Stimulated activated naive CD4-positive, alpha-beta T cell treated with Interleukin-2 at 50 U/mL for 16 hours (primary cell): ENCODE results near the gene SCGB3A2.
"Not testable (repeated sequence)": the region's sequence is repeated elsewhere in the genome, so short reads cannot be mapped to it uniquely, and the experiment has no call there.

Experiments used
- DNase-seq: peaks from one replicate; lab custom pipeline; 2025; lab: John Stamatoyannopoulos, UW

Gene SCGB3A2

GRCh38 chr5:147863454-147864158 is 14.9 kb upstream of the SCGB3A2 start:
- no peak for DNase-seq

DNA sequence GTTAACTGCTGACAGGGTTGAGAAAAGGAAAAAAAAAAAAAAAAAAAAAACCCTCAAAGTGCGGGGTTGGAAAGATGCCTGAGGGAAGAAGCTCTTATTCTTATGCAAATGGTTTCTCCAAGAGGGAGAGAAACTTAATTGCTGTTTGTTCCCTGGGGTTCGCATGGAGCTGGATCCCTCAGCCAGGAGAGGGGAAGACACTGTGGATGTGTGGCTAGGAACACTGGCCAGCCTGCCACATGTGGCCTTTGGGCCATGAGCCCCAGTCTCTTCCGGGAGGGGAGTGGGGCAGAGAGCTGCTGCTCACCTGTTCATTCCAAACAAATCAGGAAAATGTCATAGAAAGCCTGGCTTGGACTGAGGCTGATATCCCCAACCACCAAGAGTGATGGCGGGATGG is 9.4 kb upstream of the SCGB3A2 start:
- no peak for DNase-seq

- DNase-seq = not testable (repeated sequence)
Observed at GRCh38 chr5:147869892-147870291, 8.6 kb upstream of the SCGB3A2 start.

GRCh38 chr5:147871980-147872549 is 6.4 kb upstream of the SCGB3A2 start:
- DNase-seq = not testable (repeated sequence)

- not testable (repeated sequence) for DNase-seq
Observed at GRCh38 chr5:147872744-147873435, 5.6 kb upstream of the SCGB3A2 start.

DNA sequence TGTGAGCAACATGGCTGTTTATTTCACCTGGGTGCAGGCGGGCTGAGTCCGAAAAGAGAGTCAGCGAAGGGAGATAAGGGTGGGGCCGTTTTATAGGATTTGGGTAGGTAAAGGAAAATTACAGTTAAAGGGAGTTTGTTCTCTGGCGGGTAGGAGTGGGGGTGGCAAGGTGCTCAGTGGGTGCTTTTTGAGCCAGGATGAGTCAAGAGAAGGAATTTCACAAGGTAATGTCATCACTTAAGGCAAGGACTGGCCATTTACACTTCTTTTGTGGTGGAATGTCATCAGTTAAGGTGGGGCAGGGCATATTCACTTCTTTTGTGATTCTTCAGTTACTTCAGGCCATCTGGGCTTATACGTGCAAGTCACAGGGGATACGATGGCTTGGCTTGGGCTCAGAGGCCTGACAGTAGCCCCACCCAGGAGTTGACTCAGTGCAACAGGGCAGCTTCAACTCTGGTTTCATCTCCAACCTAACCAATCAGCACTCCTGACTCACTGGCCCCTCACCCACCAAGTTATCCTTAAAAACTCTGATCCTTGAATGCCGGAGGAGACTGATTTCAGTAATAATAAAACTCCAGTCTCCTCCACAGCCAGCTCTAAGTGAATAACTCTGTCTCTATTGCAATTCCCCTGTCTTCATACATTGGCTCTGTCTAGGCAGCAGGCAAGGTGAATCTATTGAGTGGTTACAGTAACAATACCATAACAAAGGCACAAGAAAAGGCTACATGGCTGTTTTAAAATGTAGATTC is 4.2 kb upstream of the SCGB3A2 start:
- DNase-seq = not testable (repeated sequence)

DNA sequence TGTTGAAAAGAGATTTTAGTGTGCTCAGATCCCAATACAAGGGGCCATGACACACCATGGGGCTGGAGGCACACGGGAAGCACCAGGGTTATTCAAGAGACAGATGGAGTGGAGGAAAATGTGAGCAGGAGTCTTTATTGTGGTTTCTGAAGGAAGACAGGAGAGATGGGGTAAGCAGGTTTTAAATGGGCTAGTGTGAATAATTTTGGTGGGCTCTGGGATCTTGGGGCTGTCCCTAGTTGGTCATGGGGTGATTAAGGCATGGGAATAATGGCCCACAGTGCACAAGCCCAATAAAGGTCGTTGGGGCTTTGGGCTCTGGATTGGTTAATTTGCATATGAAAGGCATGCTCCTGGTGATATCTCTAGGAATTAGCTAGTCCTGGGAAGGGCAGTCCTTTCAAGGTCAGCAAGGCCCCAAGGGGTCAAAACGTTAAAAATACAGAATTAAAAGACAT is 3.6 kb upstream of the SCGB3A2 start:
- no peak for DNase-seq

DNA sequence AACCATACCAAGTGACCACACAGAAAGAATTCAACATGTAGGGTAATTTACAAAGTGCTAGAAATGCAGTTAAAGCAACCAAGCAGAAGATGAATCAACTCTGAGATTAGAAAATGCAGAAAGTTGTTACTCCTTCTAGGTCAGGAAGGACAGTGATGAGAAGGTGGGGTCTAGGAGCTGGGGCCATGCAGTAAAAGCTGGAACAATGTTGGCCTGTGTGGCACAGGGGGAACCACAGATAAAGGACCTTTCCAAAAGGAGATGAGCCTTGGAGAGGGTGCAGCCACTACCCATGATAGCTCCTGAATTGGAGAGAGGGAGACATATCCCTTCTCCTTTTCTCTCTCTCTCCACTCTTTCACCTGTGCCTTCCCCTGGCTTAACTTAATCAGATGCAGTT is 2.4 kb upstream of the SCGB3A2 start:
- no peak for DNase-seq

DNA sequence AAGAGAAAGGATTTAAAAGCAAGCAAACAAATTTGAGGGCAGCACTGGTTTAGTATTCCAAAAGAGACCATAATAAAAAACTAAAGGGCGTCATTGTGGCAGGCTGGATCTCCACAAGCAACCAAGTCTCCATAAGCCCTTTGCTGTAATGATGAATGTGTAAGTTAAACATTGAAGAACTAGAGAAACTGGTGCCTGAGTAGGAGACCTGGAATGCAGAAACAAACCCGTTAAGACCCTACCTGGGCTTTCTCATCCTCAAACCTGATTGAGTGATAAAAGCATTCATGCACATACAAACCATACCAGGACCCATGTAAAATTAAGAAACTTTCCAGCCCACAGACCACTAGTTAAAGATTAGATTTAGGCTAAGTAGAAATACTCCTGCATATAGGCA is 1.9 kb upstream of the SCGB3A2 start:
- DNase-seq = no peak

- DNase-seq = no peak
Observed at GRCh38 chr5:147879784-147880183, 1.3 kb downstream of the SCGB3A2 start.

GRCh38 chr5:147880487-147880886 is 2.0 kb downstream of the SCGB3A2 start:
- DNase-seq = no peak

DNA sequence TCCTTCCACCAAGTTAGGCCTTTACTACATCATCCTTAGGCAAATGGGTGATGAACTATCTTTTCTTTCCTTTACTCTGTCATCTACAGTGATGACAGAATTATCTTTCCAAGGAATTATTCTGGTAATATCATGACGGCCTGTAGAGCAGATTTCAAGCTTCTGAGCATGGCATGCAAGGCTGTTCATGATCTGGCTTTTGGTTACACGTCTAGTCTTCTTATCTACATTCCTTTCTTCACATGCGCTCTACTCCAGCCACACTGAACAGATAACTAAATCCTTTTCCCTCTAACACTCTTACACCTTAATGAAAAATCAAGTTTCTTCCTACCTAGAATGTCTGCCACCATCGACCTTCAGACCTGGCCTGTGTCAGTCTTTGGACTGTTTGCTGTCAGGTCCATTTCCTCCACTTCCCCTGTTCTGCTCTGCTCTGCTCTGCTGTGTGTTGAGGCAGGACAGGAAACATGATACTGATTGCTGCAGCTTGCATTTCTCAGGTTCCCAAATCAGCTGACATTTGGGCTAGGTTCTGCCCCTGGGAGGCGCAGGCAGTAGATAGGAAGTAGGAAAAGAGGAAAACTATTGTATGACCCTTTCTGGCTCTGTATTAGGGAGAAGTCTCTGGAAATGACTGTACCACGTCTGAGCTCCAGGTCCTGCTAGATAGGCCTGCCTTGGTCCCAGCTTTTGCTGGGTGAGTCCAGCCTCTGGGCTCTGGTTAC is 4.2 kb downstream of the SCGB3A2 start:
- no peak for DNase-seq

DNA sequence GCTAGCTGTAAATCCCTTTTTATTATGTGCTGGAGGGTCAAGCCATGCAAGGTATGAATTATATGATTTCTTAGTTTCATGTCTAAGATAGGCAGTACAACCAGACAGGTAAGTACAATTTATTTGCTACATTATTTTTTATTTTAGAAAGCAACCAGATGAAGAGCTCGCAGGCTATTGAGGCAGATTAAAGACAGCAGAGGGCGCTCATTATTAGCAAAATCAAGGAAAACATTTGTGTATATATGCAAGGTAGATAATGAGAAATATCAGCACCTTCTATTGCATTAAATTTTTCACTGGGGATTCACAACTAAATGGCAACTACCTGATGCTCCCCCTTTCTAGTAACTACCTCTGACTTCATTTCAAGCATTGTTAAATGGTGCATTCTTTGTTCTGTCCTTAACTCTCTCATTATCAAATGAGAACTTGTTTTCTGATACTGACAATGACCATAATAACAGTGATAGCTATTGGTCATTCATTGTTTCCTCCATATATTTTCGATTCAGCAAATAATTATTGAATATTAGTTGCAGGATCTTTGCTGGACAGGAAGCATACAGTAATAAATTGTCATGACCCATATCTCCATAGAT is 8.6 kb downstream of the SCGB3A2 start:
- DNase-seq = no peak

GRCh38 chr5:147887930-147888329 is 9.4 kb downstream of the SCGB3A2 start:
- no peak for DNase-seq

GRCh38 chr5:147892696-147893296 is 14.3 kb downstream of the SCGB3A2 start:
- DNase-seq = no peak

- DNase-seq = no peak
Observed at GRCh38 chr5:147893820-147894219, 15.3 kb downstream of the SCGB3A2 start.

- DNase-seq = no peak
Observed at GRCh38 chr5:147895864-147896263, 17.4 kb downstream of the SCGB3A2 start.

DNA sequence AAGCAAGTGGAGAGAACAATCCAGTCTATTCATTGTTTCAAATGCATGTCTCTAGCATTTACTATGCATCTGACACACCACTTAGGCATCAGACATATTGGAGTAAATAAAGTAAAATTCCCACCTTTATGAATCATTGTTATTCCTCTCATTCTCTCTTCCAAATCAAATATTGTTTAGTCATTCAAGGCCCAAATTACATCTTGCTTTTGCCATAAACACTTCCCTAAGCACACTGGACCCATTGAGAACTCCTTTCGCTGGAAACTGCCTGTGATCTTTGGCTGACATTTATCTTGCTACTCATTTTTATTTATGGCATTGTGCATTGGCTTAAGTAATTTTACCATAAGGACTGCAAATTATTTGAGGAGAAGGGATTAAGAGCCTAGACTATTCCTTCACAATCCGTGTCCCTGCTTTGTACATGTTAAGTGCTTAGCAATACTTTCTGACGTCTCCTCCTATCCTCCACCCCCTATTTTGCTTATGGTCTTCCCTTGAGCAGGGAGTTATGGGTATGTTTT is 20.4 kb downstream of the SCGB3A2 start:
- no peak for DNase-seq

DNA sequence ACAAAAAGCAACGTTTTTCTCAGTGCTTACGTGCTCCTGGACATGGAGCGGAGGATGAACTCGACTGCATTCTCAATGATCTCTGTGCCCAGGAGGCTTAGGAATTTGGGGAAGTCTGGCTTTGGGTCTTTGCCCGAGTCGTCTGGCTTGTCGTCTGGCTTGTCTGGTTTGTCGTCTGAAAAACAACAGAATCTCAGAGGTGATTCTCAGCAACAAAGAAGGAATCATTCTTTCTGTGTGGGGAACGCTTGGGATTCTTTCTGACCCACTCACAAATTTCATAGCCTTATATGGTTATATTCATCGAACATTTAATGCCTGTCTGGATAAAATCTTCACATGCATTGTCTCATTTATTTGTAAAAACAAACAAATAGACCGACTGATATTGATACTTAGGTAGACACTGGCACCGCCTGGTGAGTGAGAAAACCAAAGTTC is 23.1 kb downstream of the SCGB3A2 start:
- no peak for DNase-seq

GRCh38 chr5:147902609-147903115 is 24.2 kb downstream of the SCGB3A2 start:
- DNase-seq = no peak
